Measurements from ENCODE around the gene ADTRP.

ADTRP gene

DNA sequence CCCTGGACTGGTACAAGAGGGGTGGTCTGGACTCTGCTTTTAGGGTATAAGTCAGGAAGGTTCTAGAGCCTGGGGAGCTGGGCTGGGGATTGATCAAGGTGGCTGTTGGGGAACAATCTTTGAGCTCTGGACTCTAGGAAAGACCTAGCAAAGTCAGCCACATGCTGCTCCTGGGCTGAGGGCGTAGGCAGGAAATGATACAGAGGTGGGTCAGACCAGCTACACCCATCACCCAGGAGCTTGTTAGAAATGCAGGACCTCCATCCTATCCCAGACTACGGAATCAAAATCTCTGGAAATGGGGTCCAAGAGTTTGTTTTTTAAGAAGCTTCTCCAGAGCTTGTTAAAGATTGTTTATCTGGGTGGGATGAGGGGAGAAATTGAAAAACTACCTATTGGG is 9.4 kb downstream of the ADTRP start:
- TF ChIP-seq CTCF (IDR thresholded peaks at IDR 0.05; ENCODE audit: low read depth, low read length), result no peak
- no peak for DNase-seq (ENCODE audit: extremely low read depth, low read depth)

DNA sequence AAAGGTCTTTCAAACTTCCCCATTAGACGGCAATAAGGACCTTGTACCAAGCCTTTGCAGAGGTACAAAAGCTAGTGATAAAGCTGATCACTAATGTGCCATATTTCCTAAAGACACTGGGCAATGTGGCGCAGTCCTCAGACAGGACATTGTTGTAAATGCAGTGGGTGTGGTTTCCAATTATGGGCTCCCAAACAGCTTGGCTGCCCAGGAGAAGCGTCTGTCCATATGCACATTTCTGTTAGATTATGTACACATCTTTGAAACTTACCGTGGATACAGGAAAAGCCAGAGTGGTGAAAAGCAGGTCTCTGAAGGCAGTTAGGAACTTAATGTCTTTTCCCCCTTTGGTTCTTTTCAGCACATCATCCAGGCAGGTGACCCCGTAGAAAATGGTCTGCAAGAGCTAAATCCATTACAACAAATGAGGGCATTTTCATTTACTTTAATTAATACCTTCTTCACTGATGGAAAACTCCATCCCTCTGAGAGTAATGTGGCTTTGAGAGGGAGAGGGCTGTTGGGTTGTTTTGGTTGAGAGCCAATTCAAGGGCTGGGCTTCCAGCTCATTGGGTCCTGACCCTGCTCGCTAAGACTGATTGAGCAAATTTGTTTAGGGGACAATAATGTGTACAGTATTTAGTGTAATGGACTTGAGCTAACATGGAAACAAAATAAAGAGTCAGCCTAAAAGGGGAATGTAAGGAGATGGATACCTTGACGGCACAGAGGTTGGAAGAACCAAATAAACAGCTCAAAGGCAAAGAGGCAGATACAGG is 10.4 kb downstream of the ADTRP start:
- no peak for TF ChIP-seq CTCF (IDR thresholded peaks at IDR 0.05; ENCODE audit: low read depth, low read length)
- DNase-seq (ENCODE audit: extremely low read depth, low read depth), result no peak

GRCh38 chr6:11767458-11767857 is 11.1 kb downstream of the ADTRP start:
- no peak for TF ChIP-seq CTCF (IDR thresholded peaks at IDR 0.05; ENCODE audit: low read depth, low read length)
- DNase-seq (ENCODE audit: extremely low read depth, low read depth), result no peak

DNA sequence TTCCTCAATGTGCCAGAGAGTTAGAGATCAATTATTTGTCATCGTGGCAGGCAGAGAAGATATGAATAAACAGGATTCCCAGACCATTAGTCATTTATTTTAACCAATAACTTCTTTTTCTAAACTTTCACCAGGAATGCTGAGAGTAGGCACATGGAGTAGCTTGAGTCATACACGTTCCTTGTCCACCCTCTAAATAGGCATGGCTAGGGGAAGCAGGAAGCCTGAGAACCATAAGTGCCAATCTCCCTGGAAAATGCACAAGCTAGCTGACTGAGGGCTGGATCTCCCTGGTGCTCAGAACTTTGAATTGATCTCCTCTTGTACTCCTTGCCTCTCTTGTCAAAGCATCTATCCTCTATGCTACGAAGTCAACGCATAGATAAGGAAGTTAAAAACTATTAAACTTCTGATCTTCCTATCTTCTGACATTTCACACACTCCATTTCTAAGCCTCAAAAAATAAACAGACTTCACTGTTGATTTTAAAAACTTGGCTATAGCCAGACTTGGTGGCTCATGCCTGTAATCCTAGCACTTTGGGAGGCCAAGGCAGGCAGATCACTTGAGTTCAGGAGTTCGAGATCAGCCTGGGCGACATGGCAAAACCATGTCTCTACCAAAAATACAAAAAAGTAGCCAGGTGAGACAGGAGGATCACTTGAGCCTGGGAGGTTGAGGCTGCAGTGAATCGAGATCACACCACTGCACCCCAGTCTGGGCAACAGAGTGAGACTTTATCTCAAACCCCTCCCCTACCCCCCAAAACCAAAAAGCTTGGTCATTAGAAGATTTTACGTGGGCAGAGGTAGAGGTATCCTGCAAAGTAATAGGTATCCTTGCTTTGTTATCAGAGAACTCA is 11.8 kb downstream of the ADTRP start:
- peak; percentile 83 for DNase-seq (ENCODE audit: extremely low read depth, low read depth)
- no peak for TF ChIP-seq CTCF (IDR thresholded peaks at IDR 0.05; ENCODE audit: low read depth, low read length)

- DNase-seq (ENCODE audit: extremely low read depth, low read depth), result no peak
- TF ChIP-seq CTCF (IDR thresholded peaks at IDR 0.05; ENCODE audit: low read depth, low read length), result peak; percentile 20
Measured at GRCh38 chr6:11766043-11766442, 12.6 kb downstream of the ADTRP start.

- no peak for TF ChIP-seq CTCF (IDR thresholded peaks at IDR 0.05; ENCODE audit: low read depth, low read length)
- no peak for DNase-seq (ENCODE audit: extremely low read depth, low read depth)
Measured at GRCh38 chr6:11764250-11764604, 14.4 kb downstream of the ADTRP start.
